OCI-LY3 (cell line): Measurements from ENCODE around the gene RELB.

Experiments
- H2AFZ ChIP-seq: fragments of 200-600, 300-600 bp; shearing (Covaris generic); 2 replicates; pipeline ENCODE4 v1.6.0; 2014; ENCODE audit warnings: antibody characterized with exemption, low read depth, low read length
- H3K27ac ChIP-seq: fragments of 200-600, 300-600 bp; sonication (generic); 2 replicates; pipeline ENCODE4 v1.5.1; 2014; ENCODE audit warnings: mild to moderate bottlenecking, low read length, moderate library complexity, mixed read lengths
- H3K27me3 ChIP-seq: fragments of 200-600, 300-600 bp; sonication (generic); 2 replicates; pipeline ENCODE4 v1.6.1; 2014; ENCODE audit warnings: low read depth, low read length, mixed read lengths
- H3K36me3 ChIP-seq: fragments of 200-600, 300-600 bp; sonication (generic); replicated peaks from 2 replicates; pipeline ENCODE3; 2014; ENCODE audit warnings: low read depth, low read length, mixed read lengths
- H3K4me1 ChIP-seq: fragments of 300-600, 200-600 bp; sonication (generic); 2 replicates; pipeline ENCODE4 v1.6.1; 2014; ENCODE audit warnings: low read length, mixed read lengths
- H3K4me2 ChIP-seq: fragments of 200-600, 300-600 bp; sonication (generic); 2 replicates; pipeline ENCODE4 v1.6.1; 2014; ENCODE audit warnings: low read length, mixed read lengths
- H3K4me3 ChIP-seq: fragments of 300-600, 200-600 bp; sonication (generic); 2 replicates; pipeline ENCODE4 v1.5.1; 2014; ENCODE audit warnings: antibody characterized with exemption, mild to moderate bottlenecking, low read length, moderate library complexity
- H3K79me2 ChIP-seq: fragments of 300-600, 200-600 bp; shearing (Covaris generic); 2 replicates; pipeline ENCODE4 v1.6.1; 2014; ENCODE audit warnings: mild to moderate bottlenecking, low read length, mixed read lengths
- H3K9ac ChIP-seq: fragments of 300-600, 200-600 bp; shearing (Covaris generic); 2 replicates; pipeline ENCODE4 v1.6.0; 2014; ENCODE audit warnings: mild to moderate bottlenecking, low read length, moderate library complexity
- H3K9me3 ChIP-seq: fragments of 200-600, 300-600 bp; shearing (Covaris generic); 2 replicates; pipeline ENCODE4 v1.6.1; 2014; ENCODE audit warnings: low read length, mixed read lengths; ENCODE audit not compliant: insufficient read depth
- H4K20me1 ChIP-seq: fragments of 200-600, 300-600 bp; sonication (generic); 2 replicates; pipeline ENCODE4 v1.6.1; 2016; ENCODE audit warnings: low read length, mixed read lengths; ENCODE audit not compliant: insufficient read depth
- CTCF ChIP-seq: fragments of 200-600, 300-600 bp; sonication (generic); IDR thresholded peaks from 2 replicates; pipeline ENCODE4 v1.5.1; 2014; ENCODE audit warnings: antibody characterized with exemption, low read length, low read depth
- EZH2phosphoT487 ChIP-seq: fragments of 200-600 bp; shearing (Covaris generic); IDR thresholded peaks from 2 replicates; pipeline ENCODE4 v1.6.1; 2018; ENCODE audit warnings: antibody characterized with exemption, mixed run types, low read depth

Gene RELB

GRCh38 chr19:45038931-45039893, 37.9 kb downstream of the RELB start, which contains the start of gene CLASRP:
Gene CLASRP (plus strand): TSS chr19:45039045. CDS start chr19:45040213, 1,168 bp downstream.
- Histone ChIP-seq H3K36me3 (peaks cover 54% of the 10 kb centered on the region), H4K20me1 (peaks cover 21% of the 10 kb centered on the region), H3K4me3 (peak within 1 kb of the TSS; percentile 89), H3K79me2 (peaks cover 40% of the 10 kb centered on the region), H3K4me1 (peaks cover 12% of the 10 kb centered on the region), H3K4me2 (peak within 1 kb of the TSS; percentile 92), H3K27ac (peak within 1 kb of the TSS; percentile 77), H3K27me3 (no peaks in the 10 kb centered on the region), H2AFZ (no peak within 1 kb of the TSS), H3K9me3 (no peaks in the 10 kb centered on the region), H3K9ac (peak within 1 kb of the TSS; percentile 91)
- TF ChIP-seq EZH2phosphoT487 (no peak), CTCF (no peak)

GRCh38 chr19:45040059-45040771, 39.0 kb downstream of the RELB start:
- Histone ChIP-seq H3K27ac (no peak overlapping the region), H3K36me3 (peaks cover 54% of the 10 kb centered on the region), H3K27me3 (no peaks in the 10 kb centered on the region), H4K20me1 (peaks cover 21% of the 10 kb centered on the region), H3K4me3 (peak overlapping the region; percentile 89), H3K9me3 (no peaks in the 10 kb centered on the region), H3K9ac (0 out of 2 replicates have a peak overlapping the region, but pooled peaks have one; percentile 91), H3K4me1 (peaks cover 12% of the 10 kb centered on the region), H3K79me2 (peaks cover 51% of the 10 kb centered on the region), H2AFZ (no peak overlapping the region), H3K4me2 (peak overlapping the region; percentile 92)
- TF ChIP-seq CTCF (no peak), EZH2phosphoT487 (no peak)

- TF ChIP-seq CTCF (no peak), EZH2phosphoT487 (no peak)
- H3K27ac ChIP-seq, result no peak overlapping the region
- no peaks in the 10 kb centered on the region for H3K9me3 ChIP-seq
- H3K9ac ChIP-seq, result no peak overlapping the region
- H3K4me1 ChIP-seq, result peaks cover 17% of the 10 kb centered on the region
- peaks cover 60% of the 10 kb centered on the region for H3K79me2 ChIP-seq
- H4K20me1 ChIP-seq, result peaks cover 21% of the 10 kb centered on the region
- H2AFZ ChIP-seq, result no peak overlapping the region
- H3K36me3 ChIP-seq, result peaks cover 54% of the 10 kb centered on the region
- H3K27me3 ChIP-seq, result no peaks in the 10 kb centered on the region
- H3K4me3 ChIP-seq, result no peak overlapping the region
- H3K4me2 ChIP-seq, result no peak overlapping the region
Observed at GRCh38 chr19:45041125-45041524, 39.9 kb downstream of the RELB start.
